Glutamatergic neuron (in vitro differentiated cells): Measurements from ENCODE around the gene NDUFB8. TPM values are rescaled to one million over a fixed set of nuclear protein-coding genes. Genes with fewer than 3 reads are reported as not detected.

Source experiments
- DNase-seq: peaks from one replicate; pipeline ENCODE4 v3.0.0; 2022
- H3K27ac Mint-ChIP-seq: one replicate; pipeline ENCODE4 v1.8.0; 2020; ENCODE audit warnings: mild to moderate bottlenecking, mixed read lengths, inconsistent platforms; ENCODE audit not compliant: unreplicated experiment
- H3K27me3 Mint-ChIP-seq: one replicate; pipeline ENCODE4 v1.8.0; 2020; ENCODE audit warnings: mild to moderate bottlenecking, moderate library complexity, mixed read lengths, inconsistent platforms; ENCODE audit not compliant: unreplicated experiment
- H3K36me3 Mint-ChIP-seq: one replicate; pipeline ENCODE4 v1.8.0; 2020; ENCODE audit warnings: mild to moderate bottlenecking, mixed read lengths, inconsistent platforms; ENCODE audit not compliant: unreplicated experiment
- H3K4me1 Mint-ChIP-seq: one replicate; pipeline ENCODE4 v1.8.0; 2020; ENCODE audit warnings: mild to moderate bottlenecking, low read depth, mixed read lengths, inconsistent platforms; ENCODE audit not compliant: unreplicated experiment
- H3K4me3 Mint-ChIP-seq: one replicate; pipeline ENCODE4 v1.8.0; 2020; ENCODE audit warnings: mild to moderate bottlenecking, mixed read lengths, inconsistent platforms; ENCODE audit not compliant: unreplicated experiment
- H3K9me3 Mint-ChIP-seq: one replicate; pipeline ENCODE4 v1.8.0; 2020; ENCODE audit warnings: mild to moderate bottlenecking, moderate library complexity, mixed read lengths, inconsistent platforms; ENCODE audit not compliant: unreplicated experiment
- total RNA-seq: library from RNA; stranded (reverse); fragmentation: NEBNext Ultra II Directional; extraction: Animal tissue kit (Norgen Biotek cat#: 25700); gene quantifications from one replicate; pipeline ENCODE4 v1.2.1, GENCODE V29; 2021; ENCODE audit not compliant: unreplicated experiment
- TF ChIP-seq, protein P1 (sequence below): fragments of 200-600 bp; sonication (generic); IDR thresholded peaks from one replicate; pipeline ENCODE4 v1.5.0; 2021; ENCODE audit not compliant: partially characterized antibody, unreplicated experiment

The NDUFB8 gene
- total RNA-seq, 1 donor from 2014 or later: 284 TPM

DNA sequence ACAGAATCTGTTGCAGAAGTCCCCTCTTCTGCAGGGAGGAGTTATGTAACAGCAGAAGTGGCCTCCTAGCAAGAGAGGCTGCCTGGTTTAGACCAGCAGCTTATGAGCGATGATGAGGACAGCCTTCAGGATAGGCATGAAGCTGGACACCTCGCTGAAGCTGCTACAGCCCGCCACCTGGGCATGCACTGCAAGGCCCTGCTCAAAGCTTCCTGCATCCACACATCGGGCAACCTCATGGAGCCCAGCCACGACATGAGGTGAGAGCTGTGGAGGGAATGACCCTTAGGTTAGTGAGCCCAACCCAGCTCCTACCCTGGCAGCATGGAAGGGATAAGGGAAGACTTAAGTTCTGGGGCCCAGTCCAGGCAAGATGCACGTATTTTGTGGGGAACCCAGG lies 42.1 kb downstream of the NDUFB8 start:
- no peaks in the 10 kb centered on the region for H3K4me1 Mint-ChIP-seq
- DNase-seq: no peak
- H3K27me3 Mint-ChIP-seq: peaks cover 14% of the 10 kb centered on the region
- no peak overlapping the region for H3K27ac Mint-ChIP-seq
- H3K36me3 Mint-ChIP-seq: peaks cover 25% of the 10 kb centered on the region
- TF ChIP-seq, protein P1, sequence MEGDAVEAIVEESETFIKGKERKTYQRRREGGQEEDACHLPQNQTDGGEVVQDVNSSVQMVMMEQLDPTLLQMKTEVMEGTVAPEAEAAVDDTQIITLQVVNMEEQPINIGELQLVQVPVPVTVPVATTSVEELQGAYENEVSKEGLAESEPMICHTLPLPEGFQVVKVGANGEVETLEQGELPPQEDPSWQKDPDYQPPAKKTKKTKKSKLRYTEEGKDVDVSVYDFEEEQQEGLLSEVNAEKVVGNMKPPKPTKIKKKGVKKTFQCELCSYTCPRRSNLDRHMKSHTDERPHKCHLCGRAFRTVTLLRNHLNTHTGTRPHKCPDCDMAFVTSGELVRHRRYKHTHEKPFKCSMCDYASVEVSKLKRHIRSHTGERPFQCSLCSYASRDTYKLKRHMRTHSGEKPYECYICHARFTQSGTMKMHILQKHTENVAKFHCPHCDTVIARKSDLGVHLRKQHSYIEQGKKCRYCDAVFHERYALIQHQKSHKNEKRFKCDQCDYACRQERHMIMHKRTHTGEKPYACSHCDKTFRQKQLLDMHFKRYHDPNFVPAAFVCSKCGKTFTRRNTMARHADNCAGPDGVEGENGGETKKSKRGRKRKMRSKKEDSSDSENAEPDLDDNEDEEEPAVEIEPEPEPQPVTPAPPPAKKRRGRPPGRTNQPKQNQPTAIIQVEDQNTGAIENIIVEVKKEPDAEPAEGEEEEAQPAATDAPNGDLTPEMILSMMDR: no peak
- no peaks in the 10 kb centered on the region for H3K9me3 Mint-ChIP-seq
- no peak overlapping the region for H3K4me3 Mint-ChIP-seq

DNA sequence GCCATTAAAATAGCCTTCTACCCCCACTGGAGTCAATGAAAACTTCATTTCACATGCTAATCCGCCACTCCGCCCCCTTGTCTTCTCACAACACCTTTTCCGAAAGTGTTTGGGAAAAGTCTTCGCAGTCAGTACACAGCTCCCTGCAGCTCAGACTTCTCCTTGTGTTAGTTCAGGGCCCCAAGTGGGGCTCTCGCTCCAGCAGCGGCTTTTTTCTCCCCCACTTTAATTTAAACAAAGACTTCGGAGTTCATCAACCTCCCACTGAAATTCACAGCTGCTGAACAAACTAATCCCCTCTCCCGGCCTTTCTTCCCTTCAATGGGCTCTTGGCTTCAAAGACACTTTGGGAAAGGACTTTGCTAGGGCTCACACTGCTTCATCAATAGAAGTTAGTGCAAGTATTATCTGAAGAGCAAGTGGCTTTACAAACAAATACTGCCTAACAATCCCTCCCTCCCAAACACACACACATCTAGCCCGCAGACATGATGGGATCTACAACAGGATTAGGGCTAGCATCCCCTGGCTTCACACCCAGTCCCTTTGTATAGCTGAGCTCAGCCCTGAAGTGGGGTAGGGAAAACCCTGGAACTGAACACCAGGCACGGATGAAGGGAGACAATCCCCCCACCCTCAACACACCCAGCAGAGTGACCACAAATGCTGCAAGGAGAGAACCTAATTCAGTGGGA lies 43.7 kb downstream of the NDUFB8 start:
- H3K4me3 Mint-ChIP-seq: no peak overlapping the region
- H3K27me3 Mint-ChIP-seq: peaks cover 18% of the 10 kb centered on the region
- no peaks in the 10 kb centered on the region for H3K9me3 Mint-ChIP-seq
- DNase-seq: no peak
- H3K36me3 Mint-ChIP-seq: peaks cover 25% of the 10 kb centered on the region
- no peak overlapping the region for H3K27ac Mint-ChIP-seq
- TF ChIP-seq, protein P1: no peak
- no peaks in the 10 kb centered on the region for H3K4me1 Mint-ChIP-seq

DNA sequence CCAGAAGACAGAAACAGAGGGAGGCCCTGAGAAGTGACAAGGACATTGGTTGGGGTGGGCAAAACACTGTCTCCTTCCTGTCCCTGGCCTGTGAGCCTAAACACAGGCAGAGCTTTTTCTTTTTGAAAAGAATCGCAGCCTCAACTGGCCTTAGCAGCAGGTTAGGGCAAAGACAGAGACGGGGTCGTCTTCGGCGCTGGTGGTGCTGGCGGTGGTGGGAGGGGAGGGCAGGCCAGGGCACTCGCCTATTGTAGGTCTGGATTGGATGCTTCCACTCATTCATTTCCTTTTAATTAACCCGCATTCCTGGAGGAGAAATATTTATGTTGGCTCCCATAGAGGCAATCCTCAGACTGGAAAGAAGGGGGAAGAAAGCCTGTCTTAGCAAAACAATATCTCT lies 44.3 kb downstream of the NDUFB8 start:
- H3K27me3 Mint-ChIP-seq: peaks cover 18% of the 10 kb centered on the region
- no peak for DNase-seq
- H3K4me1 Mint-ChIP-seq: no peaks in the 10 kb centered on the region
- no peaks in the 10 kb centered on the region for H3K9me3 Mint-ChIP-seq
- H3K27ac Mint-ChIP-seq: no peak overlapping the region
- no peak overlapping the region for H3K4me3 Mint-ChIP-seq
- TF ChIP-seq, protein P1: no peak
- peaks cover 25% of the 10 kb centered on the region for H3K36me3 Mint-ChIP-seq

DNA sequence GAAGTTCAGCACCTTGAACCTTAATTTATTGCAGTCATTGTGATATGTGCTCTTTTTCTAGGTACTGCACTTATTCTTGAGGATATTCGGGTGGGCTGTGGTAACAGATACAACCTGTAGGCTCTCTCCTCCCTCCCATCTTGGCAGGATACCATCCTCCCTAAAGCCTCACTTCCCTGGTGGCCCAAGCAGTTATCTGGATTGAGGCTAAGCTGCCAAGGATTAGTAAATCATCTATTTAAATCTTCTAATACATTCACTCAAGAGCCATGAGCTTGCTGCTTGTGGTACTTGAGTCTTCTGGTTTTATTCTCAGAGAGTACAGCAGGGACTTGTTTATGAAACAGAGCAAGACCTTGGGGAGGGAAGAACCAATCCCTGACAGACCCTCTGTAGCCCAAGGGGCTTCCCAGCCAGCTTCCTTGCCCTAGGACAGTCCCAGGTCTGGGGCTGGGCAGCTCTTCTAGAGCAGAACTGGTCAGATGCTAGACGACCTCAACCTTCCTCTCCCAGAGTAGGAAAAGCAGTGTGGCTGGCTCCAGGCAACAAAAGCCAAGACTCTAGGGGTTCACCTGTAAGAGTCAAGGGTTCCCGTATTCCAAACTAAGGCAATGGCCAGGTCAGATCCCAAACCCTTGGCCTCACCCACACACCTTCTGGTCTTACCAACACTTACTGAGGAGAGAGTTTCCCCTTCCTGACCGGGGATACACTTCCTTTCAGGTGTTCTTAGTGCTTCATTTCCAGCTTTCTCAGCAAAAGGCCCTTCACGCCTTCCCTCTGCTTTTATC lies 45.6 kb downstream of the NDUFB8 start:
- TF ChIP-seq, protein P1: no peak
- Mint-ChIP-seq H3K4me3 (no peak overlapping the region), H3K27ac (no peak overlapping the region), H3K27me3 (peaks cover 20% of the 10 kb centered on the region), H3K36me3 (peaks cover 25% of the 10 kb centered on the region), H3K4me1 (no peaks in the 10 kb centered on the region), H3K9me3 (no peaks in the 10 kb centered on the region)
- no peak for DNase-seq

DNA sequence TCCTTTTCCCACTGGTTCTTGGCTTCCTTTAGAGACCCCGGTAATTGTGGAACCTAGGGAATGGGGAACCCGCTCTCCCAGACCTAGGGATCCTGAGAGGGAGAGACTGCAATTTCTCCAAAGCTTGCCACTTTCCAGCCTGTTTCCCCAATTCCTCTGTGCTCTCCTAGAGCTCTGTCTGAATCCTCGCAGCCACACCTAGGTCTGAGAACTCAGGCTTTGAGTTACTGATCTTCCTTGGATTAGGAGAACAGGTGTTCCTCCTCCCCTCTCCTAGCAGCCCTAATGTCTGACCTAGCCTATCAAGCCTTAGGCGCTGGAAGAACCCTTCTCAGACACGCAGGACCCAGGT lies 46.9 kb downstream of the NDUFB8 start:
- Mint-ChIP-seq H3K27me3 (peaks cover 18% of the 10 kb centered on the region), H3K4me1 (no peaks in the 10 kb centered on the region), H3K36me3 (peaks cover 25% of the 10 kb centered on the region), H3K4me3 (peak overlapping the region; percentile 62), H3K9me3 (no peaks in the 10 kb centered on the region), H3K27ac (no peak overlapping the region)
- TF ChIP-seq, protein P1: peak; percentile 57
- no peak for DNase-seq
